Heart left ventricle (tissue), 13 donors: Measurements from ENCODE around the gene MAT2A.

Source experiments
- CTCF ChIP-seq, 12 donors: fragments of 200-600 bp; sonication (generic) in 4 of 12; IDR thresholded peaks; one replicate each; pipeline versions ENCODE4 v1.5.0 to v1.8.0; 2018 to 2022; ENCODE audit warnings: antibody characterized with exemption in 12 of 12, mild to moderate bottlenecking in 5 of 12
- POLR2A ChIP-seq, 2 donors: fragments of 450-650 bp; IDR thresholded peaks; one replicate each; pipeline ENCODE4 v1.6.1; 2017; ENCODE audit warnings: antibody characterized with exemption in 2 of 2, mild to moderate bottlenecking in 2 of 2, moderate library complexity in 2 of 2
- donor health status: ischemic (EF 13 %, LVEDD 7.1; RV severe dilation, severe dysfunction).
- donor health status: DM: no; HTN: yes; CAD: no.
- donor health status: DM: no; HTN: no; CAD: no.
- donor health status: ischemic (EF 25% LVEDD 6.9; RV normal size, moderate dysfunction).
- donor health status: ischemic (EF 25% LVEDD 5.7; RV mildly dilated, moderate dysfunction).
- donor health status: ischemic (EF 35%, LVEDD 5.7; RV mildly dilated, moderate dysfunction).
- donor health status: nonischemic (EF 11% LVEDD 7.7; RV severe dilation, severe dysfunction).
- donor health status: DM: yes; HTN: yes; CAD: no.
- donor health status: PGD.
- donor health status: ischemic (EF 29% LVEDD 5.4; RV normal size, mild dysfunction).
- donor health status: nonischemic (EF 23%, LVEDD 6.1; RV moderate dilation, normal function).

DNA sequence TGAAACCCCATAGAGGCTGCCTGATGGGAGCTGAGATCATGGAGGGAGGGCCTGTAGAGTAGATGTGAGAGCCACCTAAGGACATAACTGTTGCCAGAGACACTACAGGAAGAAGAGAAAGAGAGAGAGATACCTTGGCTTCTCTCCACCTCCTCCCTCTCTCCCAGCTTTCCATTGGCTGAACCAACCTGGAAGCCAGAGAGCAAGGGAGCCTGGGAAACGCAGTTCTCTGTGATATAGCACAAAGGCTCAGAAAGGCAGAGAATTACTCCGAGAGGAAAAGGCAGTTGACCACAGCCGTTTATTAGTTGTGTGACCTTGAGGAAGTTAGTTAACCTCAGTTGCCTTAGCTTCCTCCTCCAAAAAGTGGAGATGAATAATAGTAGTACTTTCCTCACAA, 37.7 kb upstream of the MAT2A start:
- no peak for TF ChIP-seq CTCF (IDR thresholded peaks at IDR 0.05)
- TF ChIP-seq POLR2A (IDR thresholded peaks at IDR 0.05), result no peak
